Measurements from ENCODE around the gene PRR29.
A peak's percentile ranks its signal among the peaks of the same experiment; 100 is the strongest.
"Not testable (repeated sequence)": the region's sequence is repeated elsewhere in the genome, so short reads cannot be mapped to it uniquely, and the experiment has no call there.

The PRR29 gene

DNA sequence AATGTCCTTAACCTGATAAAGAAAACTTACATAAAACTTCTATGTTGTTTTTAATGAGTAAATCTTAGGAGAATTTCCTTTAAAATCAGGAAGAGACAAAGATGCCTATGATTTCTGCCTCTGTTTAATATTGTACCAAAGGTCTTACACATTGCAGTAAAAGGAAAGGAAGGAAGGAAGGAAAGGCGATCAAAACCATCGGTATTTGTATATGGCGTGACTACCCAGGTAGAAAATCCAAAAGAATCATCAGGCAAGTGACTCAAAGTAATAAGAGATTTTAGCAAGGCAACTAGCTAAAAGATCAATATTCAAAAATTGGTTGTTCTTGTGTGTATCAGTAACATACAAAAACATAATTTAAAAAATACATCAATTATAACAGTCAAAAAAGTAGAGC is 18.8 kb downstream of the PRR29 start:
- DNase-seq: no peak

GRCh38 chr17:64017381-64017980 is 19.3 kb downstream of the PRR29 start:
- no peak for DNase-seq

GRCh38 chr17:64019551-64019961 is 21.4 kb downstream of the PRR29 start:
- not testable (repeated sequence) for DNase-seq

DNA sequence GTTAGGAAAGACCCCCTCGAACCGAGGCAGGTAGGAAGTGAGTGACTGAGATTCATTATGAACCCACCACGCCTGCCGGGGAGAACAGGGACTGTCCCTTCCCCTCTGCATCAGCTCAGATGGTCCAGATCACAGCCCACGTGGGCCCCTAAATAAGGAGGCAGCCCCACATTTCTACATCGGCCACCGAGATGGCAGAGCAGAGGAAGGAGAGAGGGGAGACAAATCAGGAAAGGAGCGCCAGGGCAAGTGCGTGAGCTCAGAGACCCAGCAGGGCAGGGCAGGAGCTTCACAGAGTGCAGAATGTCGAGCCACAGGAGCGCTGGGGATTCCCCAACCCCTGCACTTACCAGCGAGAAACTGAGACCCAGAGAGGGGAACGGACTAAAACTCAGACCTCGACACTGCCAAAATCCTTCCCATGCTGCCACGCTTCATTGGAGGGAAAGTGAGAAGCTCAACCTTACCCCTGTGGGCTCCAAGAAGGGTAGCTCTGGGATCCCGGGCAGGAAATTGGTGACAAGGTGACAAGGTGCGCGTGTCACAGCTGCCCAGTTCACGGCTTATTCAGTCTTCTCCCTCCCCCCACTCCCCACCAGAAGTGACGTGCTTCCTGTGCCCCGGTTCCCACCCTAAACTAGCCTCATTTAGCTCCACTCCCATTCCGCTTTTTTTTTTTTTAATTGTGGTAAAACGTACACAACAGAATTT is 22.1 kb downstream of the PRR29 start, which contains the start of gene ICAM2:
TSS of gene ICAM2 (minus strand) at position 578 of the 711 bp plus-strand sequence. CDS start 13,942 bp downstream, outside the sequence.
- DNase-seq: peak; percentile 88

DNA sequence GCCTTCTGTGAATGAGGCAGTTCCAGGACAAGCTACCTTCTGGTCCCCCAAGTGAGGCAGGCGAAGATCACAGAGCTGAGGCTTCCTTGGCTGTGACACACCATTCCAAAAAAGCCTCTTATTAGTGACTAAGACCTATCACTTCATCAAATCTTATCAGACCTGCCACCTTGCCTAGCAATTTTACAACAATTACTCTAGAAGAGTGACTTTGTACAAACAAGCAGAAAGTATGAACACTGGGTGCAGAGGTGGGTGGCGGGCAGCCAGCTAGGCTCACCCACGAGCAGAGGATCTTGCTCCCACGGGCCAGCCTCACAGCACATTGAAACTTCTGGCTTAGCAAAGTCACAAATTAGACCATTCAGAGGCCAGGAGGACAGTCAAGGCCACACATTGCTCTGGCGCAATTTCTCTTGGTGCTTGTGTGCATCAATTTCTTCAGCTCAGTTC is 24.5 kb downstream of the PRR29 start:
- peak; percentile 47 for DNase-seq

- DNase-seq: peak; percentile 31
Observed at GRCh38 chr17:64024215-64024654, 26.1 kb downstream of the PRR29 start.

- DNase-seq: peak; percentile 64
Observed at GRCh38 chr17:64024781-64025731, 26.9 kb downstream of the PRR29 start.

DNA sequence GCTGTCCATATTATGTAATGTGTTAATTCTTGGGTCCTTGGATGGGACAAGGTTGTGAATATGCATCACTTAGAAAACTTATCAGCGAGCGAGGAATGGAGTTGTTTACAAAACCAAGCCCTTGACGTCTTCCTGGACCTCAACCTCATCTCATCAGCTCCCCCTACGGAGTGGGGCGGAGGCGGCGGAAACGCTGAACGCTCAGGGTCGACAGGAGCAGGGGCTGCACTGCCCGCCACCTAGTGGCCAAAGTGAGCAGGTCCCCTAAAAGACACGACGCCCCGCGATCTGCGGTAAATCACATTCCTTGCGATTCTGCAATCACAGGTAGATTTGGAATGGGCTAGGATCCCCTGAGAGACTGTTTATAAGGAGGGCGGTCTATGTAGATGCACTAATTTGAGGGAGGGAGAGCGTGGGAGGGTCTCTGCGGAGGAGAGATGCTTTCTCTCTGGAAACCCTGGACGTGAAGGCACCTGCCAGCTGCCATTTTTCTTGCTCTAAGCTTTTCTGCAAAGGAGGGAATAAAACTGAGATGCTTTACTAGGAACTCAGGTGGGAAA is 27.7 kb downstream of the PRR29 start:
- DNase-seq: peak; percentile 92

DNA sequence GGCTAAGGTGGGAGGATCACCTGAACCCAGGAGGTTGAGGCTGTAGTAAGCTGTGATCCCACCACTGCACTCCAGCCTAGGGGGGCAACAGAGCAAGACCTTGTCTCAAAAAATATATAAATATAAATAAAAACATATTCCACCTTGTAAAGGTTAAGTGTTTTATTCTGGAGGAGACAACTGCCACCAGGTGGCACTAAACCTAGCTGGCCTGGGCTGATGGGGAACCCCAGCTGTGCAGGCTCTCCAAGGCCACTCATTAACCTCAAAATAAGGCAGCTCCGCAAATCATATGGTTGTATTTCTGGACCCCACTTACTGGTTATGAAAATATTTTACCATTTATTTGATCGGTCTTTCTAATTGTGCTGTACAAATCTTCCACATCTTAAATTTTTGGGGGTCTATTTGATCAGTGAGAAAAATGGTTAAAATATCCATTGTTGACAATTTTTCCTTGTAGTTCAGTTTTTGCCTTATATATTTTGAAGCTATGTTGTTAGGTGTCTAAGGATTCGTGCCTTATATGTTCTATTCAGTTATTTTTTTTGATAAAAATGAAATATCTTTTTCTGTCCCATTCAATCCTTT is 30.8 kb downstream of the PRR29 start:
- DNase-seq: peak; percentile 83

GRCh38 chr17:64032081-64032480 is 33.9 kb downstream of the PRR29 start:
- DNase-seq: no peak

DNA sequence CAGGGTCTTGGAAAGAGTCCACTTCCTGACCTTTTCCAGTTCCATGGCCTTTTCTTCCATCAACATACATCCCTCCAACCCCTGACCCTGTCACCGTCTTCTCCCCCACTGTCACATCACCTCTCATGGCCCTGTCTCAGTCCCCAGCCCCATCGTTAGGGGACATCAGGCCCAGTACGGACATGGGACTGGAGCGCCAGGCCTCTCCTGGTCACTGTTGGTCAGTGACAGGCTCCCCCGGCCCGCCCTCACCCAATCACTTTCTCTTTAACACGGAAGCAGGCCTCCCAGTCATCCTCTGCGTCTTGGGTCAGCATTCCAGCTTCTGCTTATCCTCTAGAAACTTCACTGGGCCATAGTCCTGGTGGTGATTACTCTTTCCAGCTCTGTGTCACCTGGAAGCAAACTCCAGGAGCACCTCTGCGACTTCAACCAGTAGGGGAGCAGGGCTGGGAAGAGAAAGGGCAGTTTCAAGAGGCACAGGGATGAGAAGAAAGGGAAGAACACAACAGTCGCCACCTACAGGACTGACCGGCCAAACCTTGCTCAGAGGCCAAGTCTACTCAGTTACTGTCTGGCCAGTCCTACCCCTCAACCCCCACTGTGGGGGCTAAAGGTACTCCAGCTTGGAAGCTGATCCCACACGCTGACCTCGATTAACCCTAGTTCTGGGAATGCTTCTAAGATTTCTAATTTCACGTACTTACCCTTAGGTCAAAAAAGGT is 38.2 kb downstream of the PRR29 start:
- no peak for DNase-seq

DNA sequence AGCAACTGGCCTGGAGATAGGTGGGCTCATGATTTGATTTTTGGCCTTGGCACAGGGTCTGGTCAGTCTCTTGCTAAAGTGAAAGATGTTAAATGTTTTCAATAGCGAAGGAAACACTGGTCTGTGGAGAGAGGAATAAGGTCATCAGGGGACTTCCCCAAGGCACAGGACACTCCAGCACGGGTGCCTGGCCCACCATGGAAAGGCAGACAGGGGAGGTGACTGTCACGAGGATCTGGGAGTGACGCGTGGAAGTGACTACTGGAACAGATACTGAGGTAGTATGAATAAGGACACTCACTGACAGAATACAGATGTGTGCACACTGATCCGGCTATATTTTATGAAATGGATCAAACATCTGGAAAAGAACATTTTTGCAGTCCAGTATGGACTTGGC is 39.0 kb downstream of the PRR29 start:
- no peak for DNase-seq

- no peak for DNase-seq
Observed at GRCh38 chr17:64037802-64038201, 39.7 kb downstream of the PRR29 start.

GRCh38 chr17:64038331-64039105 is 40.4 kb downstream of the PRR29 start:
- no peak for DNase-seq

DNA sequence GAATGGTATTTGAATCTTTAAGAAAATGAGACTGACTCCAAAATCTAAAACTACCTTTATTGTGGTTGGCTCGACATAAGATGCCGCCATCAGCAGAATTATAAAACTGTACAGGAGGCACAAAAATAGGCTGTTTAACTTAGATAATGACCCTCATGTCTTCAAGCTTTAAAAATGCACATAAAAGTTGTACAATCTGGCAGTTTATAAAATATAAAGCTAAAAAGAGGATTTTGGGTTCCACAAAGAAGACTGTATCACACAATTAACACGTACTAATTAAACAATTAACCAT is 40.9 kb downstream of the PRR29 start:
- no peak for DNase-seq

DNA sequence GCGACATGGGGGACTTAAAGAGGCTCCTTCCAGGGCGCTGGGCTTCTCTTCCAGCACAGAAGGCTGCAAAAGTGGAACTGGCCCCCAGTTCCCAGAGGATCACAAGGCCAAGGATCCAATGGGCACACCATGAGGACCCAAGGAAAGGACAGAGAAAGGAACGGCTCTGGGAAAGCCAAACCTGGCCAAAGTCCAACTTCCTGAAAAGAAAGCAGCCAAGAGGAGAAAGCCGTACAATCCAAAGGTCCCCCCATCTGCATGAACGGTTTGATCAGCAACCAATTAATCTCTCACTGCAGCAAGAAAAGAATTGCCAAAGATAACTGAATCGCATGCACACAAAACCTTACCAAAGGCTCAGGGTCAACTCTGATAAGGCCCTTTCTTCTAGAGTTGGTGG is 42.1 kb downstream of the PRR29 start:
- no peak for DNase-seq

DNA sequence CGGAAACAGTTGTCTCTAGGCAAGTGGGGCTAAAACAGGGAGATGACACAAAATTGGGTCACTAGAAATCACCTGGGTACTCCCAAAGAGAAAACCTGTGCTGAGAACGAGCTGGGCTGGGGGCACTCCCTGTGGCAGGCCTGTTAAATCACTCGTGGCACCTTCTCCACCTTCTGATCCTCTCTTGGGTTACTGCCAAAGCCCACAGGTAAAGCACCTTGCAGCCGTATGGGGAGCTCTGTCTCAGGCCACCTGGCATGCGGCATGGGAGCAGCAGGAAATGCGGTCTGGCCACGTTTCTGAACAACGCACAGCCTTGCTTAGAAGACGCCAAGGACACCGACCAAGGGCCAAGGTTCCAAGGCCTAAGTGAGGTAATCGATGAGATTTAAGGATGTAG is 43.8 kb downstream of the PRR29 start:
- DNase-seq: no peak

DNA sequence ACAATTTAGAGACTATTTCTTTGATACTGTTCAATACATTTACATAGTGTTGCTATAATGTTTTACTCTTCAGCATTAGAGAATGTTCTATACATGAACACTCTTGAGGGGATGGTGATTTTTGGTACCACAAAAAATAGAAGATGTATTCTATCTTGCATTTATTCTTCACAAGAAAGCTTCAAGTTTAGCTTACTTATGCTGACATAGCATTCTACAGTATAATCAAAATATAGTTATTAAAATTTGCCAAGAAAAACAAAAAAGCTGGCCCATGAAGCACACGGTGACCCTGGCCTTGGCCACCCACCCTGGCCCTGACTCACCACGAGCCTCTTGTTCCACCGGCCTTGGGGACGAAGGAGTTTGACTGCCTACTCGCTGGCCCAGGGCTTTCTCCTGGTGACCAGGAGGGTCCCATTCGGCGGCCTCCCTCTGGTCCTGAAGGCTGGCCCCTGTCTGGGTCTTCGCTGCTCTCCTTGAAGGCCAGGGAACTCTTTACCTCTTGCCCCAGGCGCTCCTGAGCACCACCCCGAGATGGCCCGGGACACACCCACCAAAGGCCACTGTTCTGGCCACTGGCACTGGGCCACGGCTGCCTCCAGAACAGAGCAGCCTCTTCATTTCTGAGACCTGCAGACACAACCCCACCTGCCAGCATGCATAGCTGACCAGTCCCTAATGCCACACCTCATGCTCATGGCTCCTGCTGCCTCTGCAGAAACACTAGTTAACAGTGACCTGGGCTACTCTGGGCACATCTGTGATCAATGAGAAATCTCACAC is 44.7 kb downstream of the PRR29 start:
- DNase-seq: no peak

- no peak for DNase-seq
Observed at GRCh38 chr17:64045176-64045575, 47.0 kb downstream of the PRR29 start.

GRCh38 chr17:64048805-64049204 is 50.7 kb downstream of the PRR29 start:
- no peak for DNase-seq

All from activated CD4-positive, alpha-beta T cell treated with anti-CD3 and anti-CD28 coated beads for 48 hours (primary cell).